ENCODE measurements around the gene METRNL. TPM values are rescaled to one million over a fixed set of nuclear protein-coding genes. Genes with fewer than 3 reads are reported as not detected.

METRNL gene
- total RNA-seq, 1 donor from 2014 or later, result 257 TPM

DNA sequence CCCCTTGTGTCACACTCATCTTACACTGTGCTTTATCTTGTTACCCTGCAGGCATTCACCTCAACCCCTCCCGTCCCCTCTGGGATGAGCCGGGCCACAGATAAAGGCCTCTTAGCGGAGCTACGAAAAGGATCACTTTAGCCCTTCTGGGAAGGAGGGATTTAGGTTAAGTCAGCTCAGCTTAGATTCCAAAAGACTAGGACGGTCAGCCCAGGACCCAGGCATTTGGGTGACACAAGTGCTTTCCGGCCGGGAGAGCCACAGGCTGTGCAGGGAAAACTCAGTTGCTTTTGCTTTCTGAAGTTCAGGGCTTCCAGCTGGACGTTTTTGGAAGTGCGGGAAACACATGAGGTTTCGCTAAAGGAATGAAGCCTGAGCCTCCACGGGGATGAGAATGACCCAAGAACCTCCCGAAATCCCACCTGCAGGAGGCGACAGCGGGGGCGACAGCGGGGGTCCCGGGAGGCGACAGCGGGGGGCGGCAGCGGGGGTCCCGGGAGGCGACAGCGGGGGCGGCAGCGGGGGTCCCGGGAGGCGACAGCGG, 11.6 kb upstream of the METRNL start:
- H3K4me1 ChIP-seq, result no peaks in the 10 kb centered on the region
- TF ChIP-seq, protein P1, sequence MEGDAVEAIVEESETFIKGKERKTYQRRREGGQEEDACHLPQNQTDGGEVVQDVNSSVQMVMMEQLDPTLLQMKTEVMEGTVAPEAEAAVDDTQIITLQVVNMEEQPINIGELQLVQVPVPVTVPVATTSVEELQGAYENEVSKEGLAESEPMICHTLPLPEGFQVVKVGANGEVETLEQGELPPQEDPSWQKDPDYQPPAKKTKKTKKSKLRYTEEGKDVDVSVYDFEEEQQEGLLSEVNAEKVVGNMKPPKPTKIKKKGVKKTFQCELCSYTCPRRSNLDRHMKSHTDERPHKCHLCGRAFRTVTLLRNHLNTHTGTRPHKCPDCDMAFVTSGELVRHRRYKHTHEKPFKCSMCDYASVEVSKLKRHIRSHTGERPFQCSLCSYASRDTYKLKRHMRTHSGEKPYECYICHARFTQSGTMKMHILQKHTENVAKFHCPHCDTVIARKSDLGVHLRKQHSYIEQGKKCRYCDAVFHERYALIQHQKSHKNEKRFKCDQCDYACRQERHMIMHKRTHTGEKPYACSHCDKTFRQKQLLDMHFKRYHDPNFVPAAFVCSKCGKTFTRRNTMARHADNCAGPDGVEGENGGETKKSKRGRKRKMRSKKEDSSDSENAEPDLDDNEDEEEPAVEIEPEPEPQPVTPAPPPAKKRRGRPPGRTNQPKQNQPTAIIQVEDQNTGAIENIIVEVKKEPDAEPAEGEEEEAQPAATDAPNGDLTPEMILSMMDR (IDR thresholded peaks at IDR 0.05), result no peak
- intact Hi-C loops (cut with DNase I), result no loop called here
- no peaks in the 10 kb centered on the region for H3K36me3 ChIP-seq
- H3K27me3 ChIP-seq, result no peaks in the 10 kb centered on the region
- H3K4me3 ChIP-seq, result no peak overlapping the region
- H3K9me3 ChIP-seq, result no peaks in the 10 kb centered on the region
- DNase-seq (ENCODE audit: low spot score in 2 of 2), result no peak
- no peak overlapping the region for H3K27ac ChIP-seq

DNA sequence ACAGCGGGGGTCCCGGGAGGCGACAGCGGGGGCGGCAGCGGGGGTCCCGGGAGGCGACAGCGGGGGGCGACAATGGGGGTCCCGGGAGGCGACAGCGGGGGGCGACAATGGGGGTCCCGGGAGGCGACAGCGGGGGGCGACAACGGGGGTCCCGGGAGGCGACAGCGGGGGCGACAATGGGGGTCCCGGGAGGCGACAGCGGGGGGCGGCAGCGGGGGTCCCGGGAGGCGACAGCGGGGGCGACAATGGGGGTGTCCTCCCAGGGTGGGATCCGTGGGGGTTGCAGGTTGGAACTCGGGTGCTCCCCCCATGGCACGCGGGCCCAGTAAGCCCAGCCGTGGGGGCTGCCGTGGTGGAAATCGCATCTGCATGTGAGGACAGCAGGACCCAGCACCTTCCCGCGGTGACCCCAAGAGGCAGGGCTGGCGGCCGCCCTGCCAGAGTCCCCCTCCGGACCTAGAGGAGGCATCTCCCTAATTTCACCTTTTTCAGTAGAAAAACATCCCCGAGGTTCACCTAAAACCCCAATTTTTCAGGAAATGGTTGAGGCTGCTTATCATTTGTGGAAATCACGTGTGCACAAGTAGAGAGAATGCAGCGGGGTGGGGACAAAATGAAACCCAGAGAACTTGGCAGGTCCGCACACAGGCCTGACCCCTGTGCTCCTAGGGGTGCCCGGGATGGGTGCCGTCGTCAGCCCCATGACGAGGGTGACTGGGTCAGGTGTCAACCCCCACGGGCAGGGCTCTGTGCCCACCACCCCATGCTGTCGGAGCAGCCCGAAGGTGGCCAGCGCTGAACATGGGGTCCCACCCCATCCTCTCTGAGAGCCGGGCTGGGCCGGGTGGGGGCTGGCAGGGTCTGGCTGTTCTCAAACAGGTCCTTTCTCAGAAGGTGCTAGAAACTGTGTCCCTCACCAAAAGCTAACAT, 10.5 kb upstream of the METRNL start:
- intact Hi-C loops (cut with DNase I), result no loop called here
- Histone ChIP-seq H3K9me3 (no peaks in the 10 kb centered on the region), H3K27ac (no peak overlapping the region), H3K36me3 (no peaks in the 10 kb centered on the region), H3K27me3 (no peaks in the 10 kb centered on the region), H3K4me1 (no peaks in the 10 kb centered on the region), H3K4me3 (no peak overlapping the region)
- TF ChIP-seq, protein P1 (IDR thresholded peaks at IDR 0.05), result no peak
- DNase-seq (ENCODE audit: low spot score in 2 of 2), result no peak

DNA sequence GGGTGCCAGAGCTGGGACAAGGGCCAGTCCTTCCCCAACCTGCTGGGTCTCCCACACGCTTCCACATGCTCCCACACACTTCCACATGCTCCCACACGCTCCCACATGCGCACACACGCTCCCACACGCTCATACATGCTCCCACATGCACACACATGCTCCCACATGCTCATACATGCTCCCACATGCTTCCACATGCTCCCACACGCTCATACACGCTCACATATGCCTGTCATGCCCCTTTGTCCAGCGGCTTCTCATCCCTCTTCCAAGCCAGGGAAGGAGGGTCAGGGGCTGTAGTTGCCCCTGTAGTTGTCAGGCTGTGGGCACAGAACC, 9.9 kb upstream of the METRNL start:
- intact Hi-C loops (cut with DNase I), result no loop called here
- TF ChIP-seq, protein P1 (IDR thresholded peaks at IDR 0.05), result no peak
- H3K4me3 ChIP-seq, result no peak overlapping the region
- H3K4me1 ChIP-seq, result no peaks in the 10 kb centered on the region
- no peaks in the 10 kb centered on the region for H3K27me3 ChIP-seq
- no peak for DNase-seq (ENCODE audit: low spot score in 2 of 2)
- no peak overlapping the region for H3K27ac ChIP-seq
- H3K9me3 ChIP-seq, result no peaks in the 10 kb centered on the region
- no peaks in the 10 kb centered on the region for H3K36me3 ChIP-seq

DNA sequence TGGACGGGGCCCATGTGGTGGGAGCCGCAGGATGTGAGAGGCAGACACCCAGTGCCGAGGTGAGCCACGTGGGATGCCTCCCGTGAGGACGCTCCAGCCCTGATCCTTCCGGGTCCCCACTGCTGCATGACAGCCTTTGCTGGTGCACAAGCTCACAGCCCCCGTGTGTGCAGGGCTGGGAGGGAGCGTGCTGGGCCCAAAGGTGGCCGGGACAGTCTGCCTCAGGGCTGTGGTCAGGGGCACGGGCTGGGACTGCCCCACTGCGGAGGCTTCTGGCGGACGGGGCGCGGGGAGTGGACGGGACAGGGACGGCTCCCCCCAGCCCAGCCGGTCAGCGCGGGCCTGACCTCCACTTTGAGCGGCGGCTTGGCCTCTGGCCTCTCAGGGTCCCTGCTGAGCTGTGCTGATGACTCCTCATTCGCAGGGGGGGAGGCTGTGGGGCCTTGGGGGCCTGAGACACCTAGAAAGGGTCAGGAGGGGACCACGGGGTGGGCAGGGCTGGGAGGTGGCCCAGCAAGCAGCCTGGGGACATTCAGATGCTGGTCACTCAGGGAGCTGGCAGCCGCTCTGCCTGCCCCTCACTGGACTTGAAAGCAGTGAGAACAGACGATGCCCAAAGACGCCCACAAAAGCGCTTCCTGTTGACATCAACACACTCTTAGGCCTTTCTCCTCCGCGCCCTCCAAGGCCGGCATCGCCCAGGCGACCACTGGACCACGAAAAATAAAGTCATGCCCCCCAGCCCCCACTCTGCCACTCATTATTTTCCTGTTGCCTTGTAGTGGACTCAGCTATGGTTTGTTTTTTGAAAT, 9.3 kb upstream of the METRNL start:
- H3K9me3 ChIP-seq, result no peaks in the 10 kb centered on the region
- no peaks in the 10 kb centered on the region for H3K36me3 ChIP-seq
- H3K4me3 ChIP-seq, result no peak overlapping the region
- DNase-seq (ENCODE audit: low spot score in 2 of 2), result no peak
- H3K27me3 ChIP-seq, result no peaks in the 10 kb centered on the region
- no peaks in the 10 kb centered on the region for H3K4me1 ChIP-seq
- TF ChIP-seq, protein P1 (IDR thresholded peaks at IDR 0.05), result no peak
- intact Hi-C loops (cut with DNase I), result no loop called here
- H3K27ac ChIP-seq, result no peak overlapping the region

DNA sequence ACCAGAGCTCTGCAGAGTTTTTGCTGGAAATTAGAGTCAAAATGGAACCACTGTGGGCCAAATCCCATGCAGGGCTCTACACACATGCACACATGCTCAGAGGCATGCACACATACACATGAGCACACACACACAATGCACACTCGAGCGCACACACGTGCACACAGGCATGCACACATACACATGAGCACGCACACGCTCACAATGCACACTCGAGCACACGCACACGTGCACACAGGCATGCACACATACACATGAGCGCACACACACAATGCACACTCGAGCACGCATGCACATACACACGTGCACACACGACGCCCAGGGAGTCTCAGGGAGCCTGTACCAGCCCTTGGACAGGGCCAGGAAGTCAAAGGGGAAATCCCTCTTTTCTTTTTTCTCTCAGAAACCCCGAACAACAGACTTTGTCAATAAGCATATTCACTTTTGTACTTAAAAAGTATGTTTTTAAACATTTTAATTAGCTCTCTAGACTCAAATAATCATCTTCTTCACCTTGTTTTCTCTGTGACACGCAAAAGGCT, 8.5 kb upstream of the METRNL start:
- H3K27me3 ChIP-seq, result no peaks in the 10 kb centered on the region
- intact Hi-C loops (cut with DNase I), result no loop called here
- no peaks in the 10 kb centered on the region for H3K9me3 ChIP-seq
- no peaks in the 10 kb centered on the region for H3K36me3 ChIP-seq
- no peak for DNase-seq (ENCODE audit: low spot score in 2 of 2)
- H3K4me3 ChIP-seq, result no peak overlapping the region
- no peak overlapping the region for H3K27ac ChIP-seq
- H3K4me1 ChIP-seq, result no peaks in the 10 kb centered on the region
- TF ChIP-seq, protein P1 (IDR thresholded peaks at IDR 0.05), result no peak
